Measurements from ENCODE around the gene CHCHD4. TPM values are rescaled to one million over a fixed set of nuclear protein-coding genes. Genes with fewer than 3 reads are reported as not detected.

Gene CHCHD4
- total RNA-seq, 1 experiment from 2014 or later: 27.5 TPM

GRCh38 chr3:14159426-14159825, 34.8 kb upstream of the CHCHD4 start:
- ATAC-seq (no peak), DNase-seq (ENCODE audit: low spot score) (no peak)
- no peak overlapping the region for H3K4me3 Mint-ChIP-seq
- no peaks in the 10 kb centered on the region for H3K27me3 Mint-ChIP-seq (ENCODE audit: low read depth)
- H3K36me3 Mint-ChIP-seq: peaks cover 84% of the 10 kb centered on the region
- CTCF ChIA-PET: no interaction called here
- no peak overlapping the region for H3K27ac Mint-ChIP-seq
- no peaks in the 10 kb centered on the region; the same call in 1 of the 2 replicates for H3K4me1 Mint-ChIP-seq
- POLR2A ChIA-PET: no interaction called here
- TF ChIP-seq, protein P1, sequence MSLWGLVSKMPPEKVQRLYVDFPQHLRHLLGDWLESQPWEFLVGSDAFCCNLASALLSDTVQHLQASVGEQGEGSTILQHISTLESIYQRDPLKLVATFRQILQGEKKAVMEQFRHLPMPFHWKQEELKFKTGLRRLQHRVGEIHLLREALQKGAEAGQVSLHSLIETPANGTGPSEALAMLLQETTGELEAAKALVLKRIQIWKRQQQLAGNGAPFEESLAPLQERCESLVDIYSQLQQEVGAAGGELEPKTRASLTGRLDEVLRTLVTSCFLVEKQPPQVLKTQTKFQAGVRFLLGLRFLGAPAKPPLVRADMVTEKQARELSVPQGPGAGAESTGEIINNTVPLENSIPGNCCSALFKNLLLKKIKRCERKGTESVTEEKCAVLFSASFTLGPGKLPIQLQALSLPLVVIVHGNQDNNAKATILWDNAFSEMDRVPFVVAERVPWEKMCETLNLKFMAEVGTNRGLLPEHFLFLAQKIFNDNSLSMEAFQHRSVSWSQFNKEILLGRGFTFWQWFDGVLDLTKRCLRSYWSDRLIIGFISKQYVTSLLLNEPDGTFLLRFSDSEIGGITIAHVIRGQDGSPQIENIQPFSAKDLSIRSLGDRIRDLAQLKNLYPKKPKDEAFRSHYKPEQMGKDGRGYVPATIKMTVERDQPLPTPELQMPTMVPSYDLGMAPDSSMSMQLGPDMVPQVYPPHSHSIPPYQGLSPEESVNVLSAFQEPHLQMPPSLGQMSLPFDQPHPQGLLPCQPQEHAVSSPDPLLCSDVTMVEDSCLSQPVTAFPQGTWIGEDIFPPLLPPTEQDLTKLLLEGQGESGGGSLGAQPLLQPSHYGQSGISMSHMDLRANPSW (CRISPR knock-in tag; conservative IDR thresholded peaks at IDR 0.05; ENCODE audit: low read depth): no peak
- TF ChIP-seq NFE2L1 (CRISPR knock-in tag; IDR thresholded peaks at IDR 0.05): no peak
- TF ChIP-seq FOXK1 (CRISPR knock-in tag; IDR thresholded peaks at IDR 0.05): no peak
- TF ChIP-seq SMAD4 (CRISPR knock-in tag; IDR thresholded peaks at IDR 0.05): no peak
- TF ChIP-seq KAT7 (CRISPR knock-in tag; IDR thresholded peaks at IDR 0.05; ENCODE audit: borderline replicate concordance): no peak
- TF ChIP-seq SOX15 (CRISPR knock-in tag; IDR thresholded peaks at IDR 0.05): no peak
- no peak for TF ChIP-seq PRRX2 (CRISPR knock-in tag; IDR thresholded peaks at IDR 0.05)
- peaks cover 22% of the 10 kb centered on the region for H3K9me3 Mint-ChIP-seq

- H3K36me3 Mint-ChIP-seq: peaks cover 77% of the 10 kb centered on the region
- no peak for TF ChIP-seq E2F1 (CRISPR knock-in tag; IDR thresholded peaks at IDR 0.05)
- ChIA-PET CTCF (interaction anchor here (1.3 kb wide), 1 partner anchor 45 kb away, joined by 4 read pairs; no protein-coding TSS in a partner anchor), POLR2A (no interaction called here)
- H3K4me3 Mint-ChIP-seq: no peak overlapping the region
- DNase-seq (ENCODE audit: low spot score): no peak
- H3K27ac Mint-ChIP-seq: no peak overlapping the region
- ATAC-seq: no peak
- H3K27me3 Mint-ChIP-seq (ENCODE audit: low read depth): no peaks in the 10 kb centered on the region
- H3K4me1 Mint-ChIP-seq: no peaks in the 10 kb centered on the region; the same call in 1 of the 2 replicates
- peaks cover 22% of the 10 kb centered on the region for H3K9me3 Mint-ChIP-seq
Measured at GRCh38 chr3:14158370-14158769, 33.7 kb upstream of the CHCHD4 start.

DNA sequence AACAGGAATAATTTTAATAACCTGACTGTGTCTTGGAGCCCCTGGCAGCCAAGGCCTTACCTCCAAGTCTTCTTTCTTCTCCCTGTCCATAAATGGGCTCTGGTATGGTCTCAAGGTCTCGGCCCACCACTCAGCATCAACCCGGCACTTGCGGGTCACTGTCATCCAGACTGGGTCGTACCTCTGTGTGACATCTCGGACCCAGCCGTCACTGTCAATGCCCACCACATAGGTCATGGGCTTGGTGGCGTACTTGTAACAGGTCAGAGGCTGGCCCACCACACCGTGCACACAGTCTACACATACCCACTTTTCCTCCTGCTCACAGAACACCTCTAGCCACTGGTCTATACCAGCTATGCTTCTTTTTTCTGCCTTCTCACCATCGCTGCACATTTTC, 33.3 kb upstream of the CHCHD4 start:
- peak overlapping the region; percentile 63; the same call in 1 of the 2 replicates for H3K27ac Mint-ChIP-seq
- H3K4me3 Mint-ChIP-seq: no peak overlapping the region
- DNase-seq (ENCODE audit: low spot score): no peak
- H3K4me1 Mint-ChIP-seq: no peaks in the 10 kb centered on the region; the same call in 1 of the 2 replicates
- peaks cover 22% of the 10 kb centered on the region for H3K9me3 Mint-ChIP-seq
- peaks cover 73% of the 10 kb centered on the region for H3K36me3 Mint-ChIP-seq
- no peaks in the 10 kb centered on the region for H3K27me3 Mint-ChIP-seq (ENCODE audit: low read depth)
- POLR2A ChIA-PET: no interaction called here
- CTCF ChIA-PET: interaction anchor here (1.3 kb wide), 1 partner anchor 45 kb away, joined by 4 read pairs; no protein-coding TSS in a partner anchor
- no peak for ATAC-seq
- TF ChIP-seq JAZF1 (CRISPR knock-in tag; IDR thresholded peaks at IDR 0.05): no peak
- no peak for TF ChIP-seq ZNF317 (CRISPR knock-in tag; IDR thresholded peaks at IDR 0.05; ENCODE audit: borderline replicate concordance, low read depth)
- TF ChIP-seq NFE2L1 (CRISPR knock-in tag; IDR thresholded peaks at IDR 0.05): no peak
- TF ChIP-seq ETV6 (CRISPR knock-in tag; IDR thresholded peaks at IDR 0.05): no peak
- TF ChIP-seq, protein P2, sequence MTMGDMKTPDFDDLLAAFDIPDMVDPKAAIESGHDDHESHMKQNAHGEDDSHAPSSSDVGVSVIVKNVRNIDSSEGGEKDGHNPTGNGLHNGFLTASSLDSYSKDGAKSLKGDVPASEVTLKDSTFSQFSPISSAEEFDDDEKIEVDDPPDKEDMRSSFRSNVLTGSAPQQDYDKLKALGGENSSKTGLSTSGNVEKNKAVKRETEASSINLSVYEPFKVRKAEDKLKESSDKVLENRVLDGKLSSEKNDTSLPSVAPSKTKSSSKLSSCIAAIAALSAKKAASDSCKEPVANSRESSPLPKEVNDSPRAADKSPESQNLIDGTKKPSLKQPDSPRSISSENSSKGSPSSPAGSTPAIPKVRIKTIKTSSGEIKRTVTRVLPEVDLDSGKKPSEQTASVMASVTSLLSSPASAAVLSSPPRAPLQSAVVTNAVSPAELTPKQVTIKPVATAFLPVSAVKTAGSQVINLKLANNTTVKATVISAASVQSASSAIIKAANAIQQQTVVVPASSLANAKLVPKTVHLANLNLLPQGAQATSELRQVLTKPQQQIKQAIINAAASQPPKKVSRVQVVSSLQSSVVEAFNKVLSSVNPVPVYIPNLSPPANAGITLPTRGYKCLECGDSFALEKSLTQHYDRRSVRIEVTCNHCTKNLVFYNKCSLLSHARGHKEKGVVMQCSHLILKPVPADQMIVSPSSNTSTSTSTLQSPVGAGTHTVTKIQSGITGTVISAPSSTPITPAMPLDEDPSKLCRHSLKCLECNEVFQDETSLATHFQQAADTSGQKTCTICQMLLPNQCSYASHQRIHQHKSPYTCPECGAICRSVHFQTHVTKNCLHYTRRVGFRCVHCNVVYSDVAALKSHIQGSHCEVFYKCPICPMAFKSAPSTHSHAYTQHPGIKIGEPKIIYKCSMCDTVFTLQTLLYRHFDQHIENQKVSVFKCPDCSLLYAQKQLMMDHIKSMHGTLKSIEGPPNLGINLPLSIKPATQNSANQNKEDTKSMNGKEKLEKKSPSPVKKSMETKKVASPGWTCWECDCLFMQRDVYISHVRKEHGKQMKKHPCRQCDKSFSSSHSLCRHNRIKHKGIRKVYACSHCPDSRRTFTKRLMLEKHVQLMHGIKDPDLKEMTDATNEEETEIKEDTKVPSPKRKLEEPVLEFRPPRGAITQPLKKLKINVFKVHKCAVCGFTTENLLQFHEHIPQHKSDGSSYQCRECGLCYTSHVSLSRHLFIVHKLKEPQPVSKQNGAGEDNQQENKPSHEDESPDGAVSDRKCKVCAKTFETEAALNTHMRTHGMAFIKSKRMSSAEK (CRISPR knock-in tag; IDR thresholded peaks at IDR 0.05; ENCODE audit: borderline replicate concordance): no peak
- TF ChIP-seq NR3C1 (CRISPR knock-in tag; conservative IDR thresholded peaks at IDR 0.05; ENCODE audit: low read depth): no peak
- TF ChIP-seq SOX15 (CRISPR knock-in tag; IDR thresholded peaks at IDR 0.05): no peak
- TF ChIP-seq, protein P3, sequence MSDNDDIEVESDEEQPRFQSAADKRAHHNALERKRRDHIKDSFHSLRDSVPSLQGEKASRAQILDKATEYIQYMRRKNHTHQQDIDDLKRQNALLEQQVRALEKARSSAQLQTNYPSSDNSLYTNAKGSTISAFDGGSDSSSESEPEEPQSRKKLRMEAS (CRISPR knock-in tag; IDR thresholded peaks at IDR 0.05): no peak
- no peak for TF ChIP-seq ZNF423 (CRISPR knock-in tag; IDR thresholded peaks at IDR 0.05)
- TF ChIP-seq PRDM15 (CRISPR knock-in tag; IDR thresholded peaks at IDR 0.05): no peak
- TF ChIP-seq HMGA2 (CRISPR knock-in tag; IDR thresholded peaks at IDR 0.05): no peak
